HepG2 (cell line): ENCODE data around the gene SCT. TPM values are rescaled to one million over a fixed set of nuclear protein-coding genes. Genes with fewer than 3 reads are reported as not detected.
"Not testable (repeated sequence)": the region's sequence is repeated elsewhere in the genome, so short reads cannot be mapped to it uniquely, and the experiment has no call there.

Experiments
- ATAC-seq: fragments of 200-7000 bp; cut with Tn5 transposase; 3 replicates; pipeline ENCODE4 v1.9.1; 2020; ENCODE audit warnings: mild to moderate bottlenecking, moderate library complexity
- BruUV-seq: library from RNA; stranded (reverse); fragments of 400-500 nt; replicated peaks from 2 replicates; lab custom pipeline; 2021; lab: Mats Ljungman, UMichigan
- CTCF ChIA-PET: fragments of 300-600 bp; formaldehyde crosslinking; extraction: SDS; loops from one replicate; lab custom pipeline; 2021; ENCODE audit warnings: low total read pairs, inconsistent platforms, low intra/inter-chr PET ratio; lab: Yijun Ruan, JAX
- POLR2A ChIA-PET: fragments of 350-600 bp; sonication (Branson Sonifier 250); formaldehyde crosslinking; loops from one replicate; lab custom pipeline; 2020; ENCODE audit warnings: antibody characterized with exemption, inconsistent platforms; lab: Yijun Ruan, JAX
- DNase-seq: peaks from one replicate; pipeline ENCODE4 v3.0.0-alpha.2; 2015; ENCODE audit warnings: low spot score
- FAIRE-seq: peaks from 3 replicates; lab custom pipeline; 2011; peaks lifted over from hg19 to GRCh38; lab: Jason Lieb, UNC
- H2AFZ ChIP-seq: one replicate; pipeline ENCODE4 v1.6.1; 2011; ENCODE audit warnings: low read length, inconsistent platforms
- H3K27ac ChIP-seq: fragments of 300-600 bp; 3 replicates; pipeline ENCODE4 v1.8.0; 2011; ENCODE audit warnings: mixed run types, mild to moderate bottlenecking, mixed read lengths, low read length, inconsistent platforms; ENCODE audit not compliant: insufficient read depth; ENCODE audit errors: extremely low read length
- H3K27me3 ChIP-seq, 2 experiments: fragments of 200-600 bp in 1 of 2; 2 replicates in 1 of 2; 3 replicates in 1 of 2; pipeline versions ENCODE4 v1.6.0 to v1.8.0; 2011; ENCODE audit warnings: low read length in 2 of 2, mild to moderate bottlenecking in 2 of 2, moderate library complexity in 2 of 2, inconsistent platforms in 1 of 2; ENCODE audit not compliant: insufficient read depth in 2 of 2, control insufficient read depth in 1 of 2
- H3K36me3 ChIP-seq, 2 experiments: fragments of 200-600 bp in 1 of 2; replicated peaks in 1 of 2; 2 replicates in 1 of 2; 3 replicates in 1 of 2; pipeline versions ENCODE4 v1.5.1 to v1.8.0; 2011; ENCODE audit warnings: low read length in 2 of 2, inconsistent platforms in 1 of 2; ENCODE audit not compliant: insufficient read depth in 2 of 2, control insufficient read depth in 1 of 2
- H3K4me1 ChIP-seq: 2 replicates; pipeline ENCODE4 v1.5.1; 2012; ENCODE audit warnings: low read length, inconsistent platforms; ENCODE audit not compliant: insufficient read depth
- H3K4me2 ChIP-seq: 2 replicates; pipeline ENCODE4 v1.6.0; 2011; ENCODE audit warnings: low read depth, low read length, inconsistent platforms
- H3K4me3 ChIP-seq, 3 experiments: fragments of 200-600 bp in 1 of 3; sonication (generic), shearing (Covaris generic) in 1 of 3; replicated peaks in 1 of 3; 2 replicates each; pipeline ENCODE4 v1.5.1; 2011 to 2016; ENCODE audit warnings: low read length in 3 of 3, inconsistent platforms in 2 of 3, low read depth in 2 of 3, mild to moderate bottlenecking in 2 of 3, control low read depth in 1 of 3, mixed read lengths in 1 of 3; ENCODE audit not compliant: insufficient read depth in 1 of 3
- H3K79me2 ChIP-seq: one replicate; pipeline ENCODE4 v1.6.1; 2011; ENCODE audit warnings: low read length, inconsistent platforms; ENCODE audit not compliant: insufficient read depth
- H3K9ac ChIP-seq: 2 replicates; pipeline ENCODE4 v1.6.0; 2011; ENCODE audit warnings: mild to moderate bottlenecking, low read depth, low read length, inconsistent platforms; ENCODE audit not compliant: insufficient read depth
- H3K9me3 ChIP-seq: 2 replicates; pipeline ENCODE4 v1.5.1; 2012; ENCODE audit warnings: mild to moderate bottlenecking, low read length
- H4K20me1 ChIP-seq: 2 replicates; pipeline ENCODE4 v1.6.0; 2011; ENCODE audit warnings: inconsistent platforms, mild to moderate bottlenecking, low read length, moderate library complexity; ENCODE audit not compliant: insufficient read depth
- RERE ChIP-seq: IDR thresholded peaks from 2 replicates; pipeline ENCODE4 v1.6.1; 2016; ENCODE audit warnings: low read depth, missing genetic modification reagents, missing compliant biosample characterization
- ZNF382 ChIP-seq: sonication (generic); formaldehyde crosslinking; IDR thresholded peaks from 2 replicates; pipeline ENCODE4 v1.5.0; 2020; ENCODE audit warnings: missing genetic modification reagents, mild to moderate bottlenecking, borderline replicate concordance
- ZNF569 ChIP-seq: sonication (generic); formaldehyde crosslinking; IDR thresholded peaks from 2 replicates; pipeline ENCODE4 v1.5.0; 2020; ENCODE audit warnings: mild to moderate bottlenecking, missing genetic modification reagents, moderate library complexity, borderline replicate concordance
- ZNF788 ChIP-seq: sonication (generic); formaldehyde crosslinking; IDR thresholded peaks from 2 replicates; pipeline ENCODE4 v1.5.0; 2020; ENCODE audit warnings: mild to moderate bottlenecking, missing genetic modification reagents, borderline replicate concordance
- WGBS: methylation state at CpG from one replicate; pipeline ENCODE4 v1.1.6; 2017; ENCODE audit warnings: low lambda C conversion rate; 5-methylcytosine and 5-hydroxymethylcytosine counted together
- in situ Hi-C: cut with HindIII; loops from 2 replicates; pipeline ENCODE4 v1.10.0; 2017; ENCODE audit warnings: low pct_unique_long_range_greater_than_20kb; ENCODE audit not compliant: extremely low pct_ligation_motif_present
- intact Hi-C: fragments of 100-400 bp; cut with micrococcal nuclease; formaldehyde crosslinking; loops from one replicate; pipeline ENCODE4 v1.10.0; 2022; ENCODE audit not compliant: unreplicated experiment
- polyA plus RNA-seq, 8 experiments: library from polyadenylated mRNA; depleted of rRNA in 3 of 8; stranded (reverse) in 7 of 8; unstranded in 1 of 8; fragments of >200 nt; fragmentation: Illumina TruSeq in 4 of 8; extraction: Trizol in 4 of 8; gene quantifications; 2 replicates each; pipeline versions ENCODE4 v1.2.1 to v1.2.3, GENCODE V29; 2011 to 2016; ENCODE audit warnings: low read depth in 4 of 8, missing spikeins in 1 of 8, mixed read lengths in 1 of 8; ENCODE audit not compliant: insufficient read depth in 1 of 8
- total RNA-seq, 5 experiments: library from RNA; depleted of rRNA; stranded (reverse); fragments of >200 nt; fragmentation: Illumina TruSeq; extraction: Trizol; gene quantifications; 2 replicates each; pipeline ENCODE4 v1.2.3, GENCODE V29; 2016; ENCODE audit warnings: low read depth in 1 of 5

SCT gene
- total and polyA plus RNA-seq, 2 of the 13 experiments (the other 11 are each of a cell fraction or from before 2014, with no cell fraction given) = not detected

- TF ChIP-seq RERE = no peak
- no peak for TF ChIP-seq ZNF569 (CRISPR knock-in tag)
- TF ChIP-seq ZNF382 (CRISPR knock-in tag) = no peak
- no peak for TF ChIP-seq ZNF788
These were observed 26.9 kb upstream of the SCT start (continued) for GRCh38 chr11:653837-654236.

- peaks cover 41% of the 10 kb centered on the region for H3K4me1 ChIP-seq
- POLR2A ChIA-PET, H3K27ac ChIP-seq, H3K4me2 ChIP-seq, H3K9ac ChIP-seq, BruUV-seq, ATAC-seq, H4K20me1 ChIP-seq, H3K4me3 ChIP-seq, H3K9me3 ChIP-seq, H2AFZ ChIP-seq, H3K27me3 ChIP-seq, DNase-seq, FAIRE-seq, H3K79me2 ChIP-seq, in situ Hi-C loops, CTCF ChIA-PET: not testable (repeated sequence)
- WGBS = 94% methylated on average over 12 of the region's 14 CpGs
- H3K36me3 ChIP-seq = peaks cover 6 to 19% of the 10 kb centered on the region in 2 experiments; a peak in 4 of 5 replicates
- intact Hi-C loops = loop anchor here (10.0 kb wide), 1 partner anchor 52 kb away; the partner anchor contains the start of gene EPS8L2
These were observed 26.2 kb upstream of the SCT start for GRCh38 chr11:653136-653535.
